ENCODE measurements around the gene OR51E1.

Gene OR51E1

GRCh38 chr11:4654635-4655369 lies 11.0 kb downstream of the OR51E1 start:
- no peak for DNase-seq

GRCh38 chr11:4658629-4659445 lies 15.1 kb downstream of the OR51E1 start:
- DNase-seq = no peak

- no peak for DNase-seq
Observed at GRCh38 chr11:4662876-4663275, 19.1 kb downstream of the OR51E1 start.

- DNase-seq = no peak
Observed at GRCh38 chr11:4664183-4664582, 20.4 kb downstream of the OR51E1 start.

GRCh38 chr11:4664786-4665185 lies 21.0 kb downstream of the OR51E1 start:
- no peak for DNase-seq

GRCh38 chr11:4665424-4665823 lies 21.6 kb downstream of the OR51E1 start:
- no peak for DNase-seq

GRCh38 chr11:4671741-4672140 lies 28.0 kb downstream of the OR51E1 start:
- no peak for DNase-seq

- no peak for DNase-seq
Observed at GRCh38 chr11:4672470-4672869, 28.7 kb downstream of the OR51E1 start.

GRCh38 chr11:4673781-4674180 lies 30.0 kb downstream of the OR51E1 start:
- no peak for DNase-seq

- no peak for DNase-seq
Observed at GRCh38 chr11:4677948-4678347, 34.2 kb downstream of the OR51E1 start.

- DNase-seq = no peak
Observed at GRCh38 chr11:4680341-4680740, 36.6 kb downstream of the OR51E1 start.

- DNase-seq = no peak
Observed at GRCh38 chr11:4682623-4683419, 39.0 kb downstream of the OR51E1 start.

GRCh38 chr11:4684631-4685285 lies 41.0 kb downstream of the OR51E1 start:
- DNase-seq = no peak

GRCh38 chr11:4695442-4695841 lies 51.7 kb downstream of the OR51E1 start:
- no peak for DNase-seq

GRCh38 chr11:4697585-4697984 lies 53.8 kb downstream of the OR51E1 start, which contains the start of gene OR51E2:
OR51E2 (minus strand) TSS chr11:4697853; CDS start chr11:4682711, 15,142 bp downstream.
- no peak for DNase-seq

GRCh38 chr11:4699697-4700435 lies 56.1 kb downstream of the OR51E1 start:
- no peak for DNase-seq

GRCh38 chr11:4700436-4700820 lies 56.6 kb downstream of the OR51E1 start:
- DNase-seq = no peak

- no peak for DNase-seq
Observed at GRCh38 chr11:4704054-4704789, 60.4 kb downstream of the OR51E1 start, which contains the start of gene MMP26. MMP26 (plus strand) TSS chr11:4704784.

- no peak for DNase-seq
Observed at GRCh38 chr11:4704790-4705334, 61.1 kb downstream of the OR51E1 start.

Measured in activated CD8-positive, alpha-beta memory T cell treated with anti-CD3 and anti-CD28 coated beads, Interleukin-2, amount 50 U/mL, for 4 hours (primary cell).